HEK293 (cell line): ENCODE results near the gene SURF4.
A peak's percentile ranks its signal among the peaks of the same experiment; 100 is the strongest.
"Not testable (repeated sequence)": the region's sequence is repeated elsewhere in the genome, so short reads cannot be mapped to it uniquely, and the experiment has no call there.

Source experiments
- CTCF ChIA-PET: fragments of 350-600 bp; formaldehyde crosslinking; extraction: SDS; loops from one replicate; lab custom pipeline; 2021; ENCODE audit warnings: antibody characterized with exemption; lab: Yijun Ruan, JAX
- POLR2A ChIA-PET: fragments of 300-600 bp; formaldehyde crosslinking; extraction: SDS; loops from one replicate; lab custom pipeline; 2020; ENCODE audit warnings: antibody characterized with exemption, inconsistent platforms; lab: Yijun Ruan, JAX
- H3K27ac ChIP-seq: fragments of 200-500 bp; sonication (Bioruptor generic); 2 replicates; pipeline ENCODE4 v1.5.1; 2014; ENCODE audit warnings: low read depth, low read length, control low read depth, inconsistent platforms; ENCODE audit errors: extremely low read depth
- H3K36me3 ChIP-seq, 2 experiments: fragments of 200-500 bp in 1 of 2; sonication (Bioruptor generic) in 1 of 2; 1 replicate in 1 of 2; 2 replicates in 1 of 2; pipeline ENCODE4 v1.5.1; 2014 to 2017; ENCODE audit warnings: inconsistent platforms in 2 of 2, low read length in 2 of 2; ENCODE audit not compliant: control insufficient read depth in 2 of 2, insufficient read depth in 1 of 2
- H3K4me1 ChIP-seq: fragments of 200-500 bp; sonication (Bioruptor generic); 2 replicates; pipeline ENCODE4 v1.5.1; 2014; ENCODE audit warnings: mild to moderate bottlenecking, low read length, inconsistent platforms; ENCODE audit not compliant: control insufficient read depth, insufficient read depth
- H3K4me3 ChIP-seq: 2 replicates; pipeline ENCODE4 v1.5.1; 2011; ENCODE audit warnings: low read depth, mild to moderate bottlenecking, control low read depth, low read length, moderate library complexity
- H3K9me3 ChIP-seq: fragments of 200-500 bp; sonication (Bioruptor generic); 2 replicates; pipeline ENCODE4 v1.5.1; 2014; ENCODE audit warnings: low read depth, low read length, inconsistent platforms; ENCODE audit not compliant: control insufficient read depth, insufficient read depth
- KLF1 ChIP-seq: fragments of 450-650 bp; formaldehyde crosslinking; IDR thresholded peaks from 2 replicates; pipeline ENCODE4 v1.5.1; 2016; ENCODE audit warnings: missing biosample characterization, missing genetic modification characterization
- KLF9 ChIP-seq: fragments of 450-650 bp; formaldehyde crosslinking; IDR thresholded peaks from 2 replicates; pipeline ENCODE4 v1.5.1; 2016; ENCODE audit warnings: missing biosample characterization, missing genetic modification characterization, low read depth
- SP3 ChIP-seq: fragments of 450-650 bp; formaldehyde crosslinking; IDR thresholded peaks from 2 replicates; pipeline ENCODE4 v1.5.1; 2016; ENCODE audit warnings: missing biosample characterization, missing genetic modification characterization
- WT1 ChIP-seq: fragments of 450-650 bp; formaldehyde crosslinking; IDR thresholded peaks from 2 replicates; pipeline ENCODE4 v1.5.1; 2016; ENCODE audit warnings: missing biosample characterization, missing genetic modification characterization
- ZFP3 ChIP-seq: fragments of 450-650 bp; formaldehyde crosslinking; IDR thresholded peaks from 2 replicates; pipeline ENCODE4 v1.5.1; 2016; ENCODE audit warnings: low read depth, missing biosample characterization, missing genetic modification characterization
- ZNF10 ChIP-seq: fragments of 450-650 bp; formaldehyde crosslinking; IDR thresholded peaks from 2 replicates; pipeline ENCODE4 v1.5.1; 2017; ENCODE audit warnings: missing biosample characterization, missing genetic modification characterization
- ZNF138 ChIP-seq: fragments of 450-650 bp; formaldehyde crosslinking; IDR thresholded peaks from 2 replicates; pipeline ENCODE4 v1.5.1; 2016; ENCODE audit warnings: missing biosample characterization, missing genetic modification characterization, borderline replicate concordance
- ZNF155 ChIP-seq: fragments of 450-650 bp; formaldehyde crosslinking; IDR thresholded peaks from 2 replicates; pipeline ENCODE4 v1.5.1; 2016; ENCODE audit warnings: missing biosample characterization, missing genetic modification characterization
- ZNF221 ChIP-seq: fragments of 450-650 bp; formaldehyde crosslinking; IDR thresholded peaks from 2 replicates; pipeline ENCODE4 v1.5.1; 2017; ENCODE audit warnings: missing biosample characterization, missing genetic modification characterization, borderline replicate concordance
- ZNF341 ChIP-seq: fragments of 450-650 bp; formaldehyde crosslinking; IDR thresholded peaks from 2 replicates; pipeline ENCODE4; 2016; ENCODE audit warnings: low read depth, missing biosample characterization, missing genetic modification characterization
- ZNF791 ChIP-seq: fragments of 450-650 bp; formaldehyde crosslinking; IDR thresholded peaks from 2 replicates; pipeline ENCODE4 v1.5.1; 2016; ENCODE audit warnings: missing biosample characterization, missing genetic modification characterization
- TF ChIP-seq, protein P1 (sequence below): fragments of 450-650 bp; formaldehyde crosslinking; IDR thresholded peaks from 2 replicates; pipeline ENCODE4 v1.5.1; 2016; ENCODE audit warnings: missing biosample characterization, missing genetic modification characterization, borderline replicate concordance
- TF ChIP-seq, protein P2 (sequence below): fragments of 450-650 bp; formaldehyde crosslinking; IDR thresholded peaks from 2 replicates; pipeline ENCODE4 v1.5.1; 2016; ENCODE audit warnings: missing biosample characterization, missing genetic modification characterization

The SURF4 gene

DNA sequence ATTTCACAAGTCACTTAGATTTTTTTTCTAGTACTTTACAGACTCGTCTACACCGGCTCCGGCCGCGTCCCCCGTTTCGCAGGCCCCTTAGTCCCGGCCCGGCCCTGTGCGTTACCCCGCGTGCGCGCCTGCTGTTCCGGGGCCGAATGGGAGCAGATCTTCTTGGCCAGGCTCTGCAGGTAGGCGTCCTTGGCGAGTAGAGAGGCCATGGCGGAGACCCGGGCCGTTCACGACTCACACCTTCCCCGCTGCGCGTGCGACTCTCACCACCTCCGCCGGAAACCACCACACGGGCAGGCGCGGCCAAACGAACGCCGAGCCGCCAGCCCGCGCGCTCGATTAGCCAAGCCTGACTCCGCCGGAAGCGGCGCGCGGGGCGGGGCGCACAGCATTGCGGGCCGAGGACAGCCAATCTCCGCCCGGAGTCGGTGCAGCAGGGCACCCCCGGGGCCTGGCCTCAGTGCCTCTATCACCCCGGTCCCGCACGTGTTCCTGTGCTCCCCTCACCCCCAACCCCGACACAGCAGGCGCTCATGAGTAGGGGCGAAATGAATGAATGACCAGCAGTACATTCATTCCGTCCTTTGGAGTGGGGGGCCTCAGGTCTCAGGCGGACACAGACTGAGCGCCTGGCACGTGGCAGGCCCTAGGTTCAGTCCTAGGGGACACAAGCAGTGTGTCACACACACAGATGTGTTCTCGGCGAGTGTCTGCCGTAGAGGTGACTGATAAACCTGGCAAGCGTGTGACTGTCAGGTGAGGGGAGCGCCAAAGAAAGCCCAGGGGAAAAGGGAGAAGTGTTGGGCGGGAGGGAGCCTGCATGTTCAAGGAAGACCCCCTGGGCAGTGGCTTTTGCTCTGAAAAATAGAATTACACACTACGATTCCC, 39.7 kb downstream of the SURF4 start, which contains the start of gene SURF6 (continued):
- TF ChIP-seq SP3 (tag by site-specific recombination), result peak; percentile 92
- TF ChIP-seq WT1, result no peak; the same call in 1 of the 2 replicates
- TF ChIP-seq ZNF155, result no peak
- TF ChIP-seq ZNF221, result no peak
- TF ChIP-seq ZNF138 (tag by site-specific recombination), result no peak
- TF ChIP-seq, protein P1, sequence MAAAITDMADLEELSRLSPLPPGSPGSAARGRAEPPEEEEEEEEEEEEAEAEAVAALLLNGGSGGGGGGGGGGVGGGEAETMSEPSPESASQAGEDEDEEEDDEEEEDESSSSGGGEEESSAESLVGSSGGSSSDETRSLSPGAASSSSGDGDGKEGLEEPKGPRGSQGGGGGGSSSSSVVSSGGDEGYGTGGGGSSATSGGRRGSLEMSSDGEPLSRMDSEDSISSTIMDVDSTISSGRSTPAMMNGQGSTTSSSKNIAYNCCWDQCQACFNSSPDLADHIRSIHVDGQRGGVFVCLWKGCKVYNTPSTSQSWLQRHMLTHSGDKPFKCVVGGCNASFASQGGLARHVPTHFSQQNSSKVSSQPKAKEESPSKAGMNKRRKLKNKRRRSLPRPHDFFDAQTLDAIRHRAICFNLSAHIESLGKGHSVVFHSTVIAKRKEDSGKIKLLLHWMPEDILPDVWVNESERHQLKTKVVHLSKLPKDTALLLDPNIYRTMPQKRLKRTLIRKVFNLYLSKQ (tag by site-specific recombination), result no peak
- no peak for TF ChIP-seq ZFP3

DNA sequence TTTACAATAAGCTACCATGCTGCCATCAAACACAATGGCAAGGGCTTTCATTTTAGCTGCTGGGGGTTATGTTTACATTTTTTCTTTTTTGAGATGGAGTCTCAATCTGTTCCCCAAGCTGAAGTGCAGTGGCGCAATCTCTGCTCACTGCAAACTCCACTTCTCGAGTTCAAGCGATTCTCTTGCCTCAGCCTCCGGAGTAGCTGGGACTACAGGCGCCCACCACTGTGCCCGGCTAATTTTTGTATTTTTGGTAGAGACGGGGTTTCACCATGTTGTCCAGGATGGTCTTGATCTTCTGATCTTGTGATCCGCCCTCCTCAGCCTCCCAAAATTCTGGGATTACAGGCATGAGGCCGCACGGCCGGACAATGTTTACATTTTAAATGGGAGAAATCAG, 41.0 kb downstream of the SURF4 start:
- H3K27ac ChIP-seq, H3K9me3 ChIP-seq, H3K4me1 ChIP-seq: not testable (repeated sequence)
- H3K36me3 ChIP-seq, result peaks cover 4 to 61% of the 10 kb centered on the region in 2 experiments; a peak in 2 of 3 replicates
- POLR2A ChIA-PET, result interaction anchor here (0.6 to 2.3 kb wide), 7 partner anchors 9 to 149 kb away, joined by 3 to 18 read pairs (median 6); partner anchors contain the start of genes MED22, RPL7A, STKLD1 and SURF4
- CTCF ChIA-PET, result interaction anchor here (0.6 to 8.9 kb wide), 8 partner anchors 21 to 322 kb away, joined by 3 to 159 read pairs (median 4); no protein-coding TSS in a partner anchor
- peak overlapping the region; percentile 74 for H3K4me3 ChIP-seq

DNA sequence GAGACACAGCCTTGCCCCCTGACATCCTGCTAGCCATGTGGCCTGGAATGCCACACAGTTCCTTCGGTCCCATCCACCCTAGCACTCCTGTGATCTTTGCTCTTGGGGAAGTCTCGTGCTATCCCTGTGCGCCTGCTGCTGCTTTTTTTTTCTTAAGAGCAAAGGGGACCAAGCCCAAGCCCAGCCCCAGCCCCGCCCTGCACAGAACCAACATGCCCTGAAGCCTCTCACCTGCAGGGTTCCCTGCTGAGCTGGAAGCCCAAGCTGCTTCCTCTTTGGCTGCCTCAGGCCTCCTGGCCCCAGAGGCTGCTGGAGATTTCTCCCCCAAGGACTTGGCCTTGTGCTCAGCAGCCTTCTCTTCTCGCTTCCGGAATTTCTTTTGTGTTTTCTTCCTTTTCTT, 41.7 kb downstream of the SURF4 start:
- Histone ChIP-seq H3K9me3 (no peaks in the 10 kb centered on the region), H3K4me3 (no peak overlapping the region), H3K36me3 (peaks cover 4 to 57% of the 10 kb centered on the region in 2 experiments; a peak in 2 of 3 replicates), H3K4me1 (peaks cover 4% of the 10 kb centered on the region; the same call in 1 of the 2 replicates), H3K27ac (no peak overlapping the region)
- CTCF ChIA-PET, result interaction anchor here (0.6 to 8.9 kb wide), 7 partner anchors 9 to 220 kb away, joined by 3 to 159 read pairs (median 4); no protein-coding TSS in a partner anchor
- peak; percentile 68; the same call in 1 of the 2 replicates for TF ChIP-seq KLF1 (tag by site-specific recombination)
- TF ChIP-seq KLF9, result no peak
- no peak for TF ChIP-seq ZNF791
- POLR2A ChIA-PET, result interaction anchor here (0.6 to 2.3 kb wide), 6 partner anchors 11 to 56 kb away, joined by 3 to 18 read pairs (median 6); partner anchors contain the start of genes MED22, RPL7A, STKLD1 and SURF4

DNA sequence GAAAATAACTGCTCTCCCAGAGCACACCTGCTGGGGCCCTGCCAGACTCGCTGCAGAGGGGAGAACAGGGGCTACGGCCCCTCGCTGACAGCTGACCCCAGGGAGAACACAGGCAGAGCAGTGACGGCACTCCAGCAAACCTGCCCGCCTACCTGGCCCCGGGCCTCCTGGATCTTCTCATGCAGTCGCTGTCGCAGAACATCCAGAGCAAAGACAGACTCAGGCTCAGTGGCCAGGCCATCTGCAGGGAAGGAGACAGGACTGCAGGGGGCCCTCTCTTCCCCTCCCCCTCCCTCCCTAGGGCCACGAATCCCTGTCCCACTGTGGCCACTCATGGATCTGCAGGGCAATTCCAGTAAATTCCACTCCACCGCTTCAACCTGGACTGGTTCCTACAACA, 42.3 kb downstream of the SURF4 start:
- Histone ChIP-seq H3K36me3 (peaks cover 4 to 53% of the 10 kb centered on the region in 2 experiments; a peak in 2 of 3 replicates), H3K9me3 (no peaks in the 10 kb centered on the region), H3K27ac (no peak overlapping the region), H3K4me3 (no peak overlapping the region)
- POLR2A ChIA-PET, result interaction anchor here (1.6 kb wide), 1 partner anchor 14 kb away, joined by 6 read pairs; the partner anchor contains the start of genes MED22 and RPL7A
- CTCF ChIA-PET, result interaction anchor here (0.7 to 8.9 kb wide), 6 partner anchors 22 to 219 kb away, joined by 3 to 159 read pairs (median 5); no protein-coding TSS in a partner anchor
- TF ChIP-seq ZNF341, result no peak
- TF ChIP-seq ZNF10 (tag by site-specific recombination), result no peak
- TF ChIP-seq, protein P2, sequence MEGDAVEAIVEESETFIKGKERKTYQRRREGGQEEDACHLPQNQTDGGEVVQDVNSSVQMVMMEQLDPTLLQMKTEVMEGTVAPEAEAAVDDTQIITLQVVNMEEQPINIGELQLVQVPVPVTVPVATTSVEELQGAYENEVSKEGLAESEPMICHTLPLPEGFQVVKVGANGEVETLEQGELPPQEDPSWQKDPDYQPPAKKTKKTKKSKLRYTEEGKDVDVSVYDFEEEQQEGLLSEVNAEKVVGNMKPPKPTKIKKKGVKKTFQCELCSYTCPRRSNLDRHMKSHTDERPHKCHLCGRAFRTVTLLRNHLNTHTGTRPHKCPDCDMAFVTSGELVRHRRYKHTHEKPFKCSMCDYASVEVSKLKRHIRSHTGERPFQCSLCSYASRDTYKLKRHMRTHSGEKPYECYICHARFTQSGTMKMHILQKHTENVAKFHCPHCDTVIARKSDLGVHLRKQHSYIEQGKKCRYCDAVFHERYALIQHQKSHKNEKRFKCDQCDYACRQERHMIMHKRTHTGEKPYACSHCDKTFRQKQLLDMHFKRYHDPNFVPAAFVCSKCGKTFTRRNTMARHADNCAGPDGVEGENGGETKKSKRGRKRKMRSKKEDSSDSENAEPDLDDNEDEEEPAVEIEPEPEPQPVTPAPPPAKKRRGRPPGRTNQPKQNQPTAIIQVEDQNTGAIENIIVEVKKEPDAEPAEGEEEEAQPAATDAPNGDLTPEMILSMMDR (tag by site-specific recombination), result peak; percentile 40; the same call in 1 of the 2 replicates
- TF ChIP-seq, all 188 proteins: peak for 1
- peaks cover 4% of the 10 kb centered on the region; the same call in 1 of the 2 replicates for H3K4me1 ChIP-seq
